Thyroid gland (tissue), 4 donors: ENCODE measurements around the gene COL26A1.

Source experiments
- POLR2A ChIP-seq, 2 donors: fragments of 450-650 bp; IDR thresholded peaks; one replicate each; pipeline ENCODE4 v1.6.1; 2017; ENCODE audit warnings: antibody characterized with exemption in 2 of 2, mild to moderate bottlenecking in 2 of 2, moderate library complexity in 1 of 2
- TF ChIP-seq, protein P1 (sequence below), 6 experiments: fragments of 200-600 bp in 3 of 6; fragments of 450-650 bp in 3 of 6; sonication (generic) in 3 of 6; IDR thresholded peaks; one replicate each; pipeline ENCODE4 v1.5.1; 2016 to 2019; ENCODE audit warnings: antibody characterized with exemption in 6 of 6, mild to moderate bottlenecking in 2 of 6, inconsistent platforms in 1 of 6, moderate library complexity in 1 of 6

DNA sequence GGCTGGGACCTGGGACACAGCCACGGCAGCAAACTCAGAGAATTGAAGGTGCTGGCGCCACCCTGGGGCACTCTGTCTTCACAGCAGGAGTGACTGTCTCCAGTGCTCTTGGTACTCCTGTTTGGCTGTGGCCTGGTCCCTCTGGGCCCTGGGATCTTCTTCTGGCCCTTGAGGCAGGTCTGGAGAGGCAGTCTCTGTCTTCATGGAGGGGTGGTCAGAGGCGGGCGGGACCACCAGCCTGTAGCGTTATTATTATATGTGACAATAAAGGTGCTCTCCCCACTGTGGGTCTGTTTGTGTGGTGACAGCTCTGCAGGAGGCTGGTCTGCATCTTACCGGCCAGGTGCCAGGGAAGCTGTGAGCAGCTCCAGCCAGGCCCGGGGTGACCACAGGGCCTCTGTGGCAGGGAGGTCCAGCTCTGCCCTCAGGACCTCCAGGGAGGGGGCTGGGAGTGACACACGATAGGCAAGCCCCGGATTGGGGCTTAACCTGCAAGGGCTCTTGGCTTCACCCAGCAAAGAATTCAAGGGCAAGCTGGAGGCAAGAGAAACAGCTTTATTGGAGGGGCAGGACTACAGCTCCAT lies 196.2 kb downstream of the COL26A1 start:
- no peak for TF ChIP-seq POLR2A (IDR thresholded peaks at IDR 0.05)
- TF ChIP-seq, protein P1, sequence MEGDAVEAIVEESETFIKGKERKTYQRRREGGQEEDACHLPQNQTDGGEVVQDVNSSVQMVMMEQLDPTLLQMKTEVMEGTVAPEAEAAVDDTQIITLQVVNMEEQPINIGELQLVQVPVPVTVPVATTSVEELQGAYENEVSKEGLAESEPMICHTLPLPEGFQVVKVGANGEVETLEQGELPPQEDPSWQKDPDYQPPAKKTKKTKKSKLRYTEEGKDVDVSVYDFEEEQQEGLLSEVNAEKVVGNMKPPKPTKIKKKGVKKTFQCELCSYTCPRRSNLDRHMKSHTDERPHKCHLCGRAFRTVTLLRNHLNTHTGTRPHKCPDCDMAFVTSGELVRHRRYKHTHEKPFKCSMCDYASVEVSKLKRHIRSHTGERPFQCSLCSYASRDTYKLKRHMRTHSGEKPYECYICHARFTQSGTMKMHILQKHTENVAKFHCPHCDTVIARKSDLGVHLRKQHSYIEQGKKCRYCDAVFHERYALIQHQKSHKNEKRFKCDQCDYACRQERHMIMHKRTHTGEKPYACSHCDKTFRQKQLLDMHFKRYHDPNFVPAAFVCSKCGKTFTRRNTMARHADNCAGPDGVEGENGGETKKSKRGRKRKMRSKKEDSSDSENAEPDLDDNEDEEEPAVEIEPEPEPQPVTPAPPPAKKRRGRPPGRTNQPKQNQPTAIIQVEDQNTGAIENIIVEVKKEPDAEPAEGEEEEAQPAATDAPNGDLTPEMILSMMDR (IDR thresholded peaks at IDR 0.05) = no peak
